HepG2 (cell line): ENCODE data around the gene TMEM256. TPM values are rescaled to one million over a fixed set of nuclear protein-coding genes. Genes with fewer than 3 reads are reported as not detected.

ENCODE experiments used
- CENPBD1 ChIP-seq: sonication (generic); formaldehyde crosslinking; IDR thresholded peaks from 2 replicates; pipeline ENCODE4 v1.8.0; 2022; ENCODE audit warnings: missing genetic modification reagents, low read depth, mild to moderate bottlenecking, borderline replicate concordance
- ERF ChIP-seq: IDR thresholded peaks from 2 replicates; pipeline ENCODE4 v1.6.1; 2018; ENCODE audit warnings: missing biosample characterization, missing genetic modification reagents
- FOXC1 ChIP-seq: sonication (generic); formaldehyde crosslinking; IDR thresholded peaks from 2 replicates; pipeline ENCODE4 v1.8.0; 2022; ENCODE audit warnings: mild to moderate bottlenecking, missing genetic modification reagents, borderline replicate concordance
- HDAC1 ChIP-seq: sonication (generic); formaldehyde crosslinking; IDR thresholded peaks from 2 replicates; pipeline ENCODE4 v1.5.1; 2020; ENCODE audit warnings: mild to moderate bottlenecking, missing genetic modification reagents
- HOXA3 ChIP-seq: sonication (generic); formaldehyde crosslinking; IDR thresholded peaks from 2 replicates; pipeline ENCODE4 v1.5.0; 2020; ENCODE audit warnings: missing genetic modification reagents
- KAT8 ChIP-seq: IDR thresholded peaks from 2 replicates; pipeline ENCODE4 v1.6.1; 2016; ENCODE audit warnings: missing genetic modification reagents, missing compliant biosample characterization
- MXD3 ChIP-seq: IDR thresholded peaks from 2 replicates; pipeline ENCODE4 v1.6.1; 2016; ENCODE audit warnings: mild to moderate bottlenecking, missing biosample characterization, missing genetic modification reagents
- PHF20 ChIP-seq: sonication (generic); formaldehyde crosslinking; IDR thresholded peaks from 2 replicates; pipeline ENCODE4 v1.5.0; 2020; ENCODE audit warnings: mild to moderate bottlenecking, missing genetic modification reagents
- POLR2AphosphoS5 ChIP-seq: IDR thresholded peaks from 2 replicates; pipeline ENCODE4 v1.6.1; 2012; ENCODE audit warnings: low read depth, low read length
- PREB ChIP-seq: sonication (generic); formaldehyde crosslinking; IDR thresholded peaks from 2 replicates; pipeline ENCODE4 v1.4.0; 2020; ENCODE audit warnings: missing genetic modification reagents
- SAP130 ChIP-seq: IDR thresholded peaks from 2 replicates; pipeline ENCODE4 v1.6.1; 2016; ENCODE audit warnings: low read depth
- SPEN ChIP-seq: sonication (generic); formaldehyde crosslinking; IDR thresholded peaks from 2 replicates; pipeline ENCODE4 v1.5.1; 2020; ENCODE audit warnings: low read depth, mild to moderate bottlenecking, missing genetic modification reagents
- TBX2 ChIP-seq: sonication (generic); formaldehyde crosslinking; IDR thresholded peaks from 2 replicates; pipeline ENCODE4 v1.5.0; 2020; ENCODE audit warnings: missing genetic modification reagents, mild to moderate bottlenecking, borderline replicate concordance
- WIZ ChIP-seq: sonication (generic); formaldehyde crosslinking; IDR thresholded peaks from 2 replicates; pipeline ENCODE4 v1.5.1; 2020; ENCODE audit warnings: mild to moderate bottlenecking, missing genetic modification reagents
- XRCC5 ChIP-seq: fragments of 200-400 bp; formaldehyde crosslinking; optimal IDR thresholded peaks from 2 replicates; pipeline ENCODE3; 2017; ENCODE audit warnings: mild to moderate bottlenecking, low read length
- ZBTB33 ChIP-seq: sonication (generic); formaldehyde crosslinking; IDR thresholded peaks from 2 replicates; pipeline ENCODE4 v1.4.0; 2020; ENCODE audit warnings: missing genetic modification reagents
- ZNF34 ChIP-seq: sonication (generic); formaldehyde crosslinking; IDR thresholded peaks from 2 replicates; pipeline ENCODE4 v1.4.0; 2020; ENCODE audit warnings: mild to moderate bottlenecking, missing genetic modification reagents, borderline replicate concordance
- ZNF784 ChIP-seq: sonication (generic); formaldehyde crosslinking; IDR thresholded peaks from 2 replicates; pipeline ENCODE4 v1.5.1; 2020; ENCODE audit warnings: missing genetic modification reagents, mild to moderate bottlenecking, borderline replicate concordance
- ZUFSP ChIP-seq: sonication (generic); formaldehyde crosslinking; IDR thresholded peaks from 2 replicates; pipeline ENCODE4 v1.9.0; 2021; ENCODE audit warnings: missing genetic modification reagents, mild to moderate bottlenecking, borderline replicate concordance
- polyA plus RNA-seq, 8 experiments: library from polyadenylated mRNA; depleted of rRNA in 3 of 8; stranded (reverse) in 7 of 8; unstranded in 1 of 8; fragments of >200 nt; fragmentation: Illumina TruSeq in 4 of 8; extraction: Trizol in 4 of 8; gene quantifications; 2 replicates each; pipeline versions ENCODE4 v1.2.1 to v1.2.3, GENCODE V29; 2011 to 2016; ENCODE audit warnings: low read depth in 4 of 8, missing spikeins in 1 of 8, mixed read lengths in 1 of 8; ENCODE audit not compliant: insufficient read depth in 1 of 8
- total RNA-seq, 5 experiments: library from RNA; depleted of rRNA; stranded (reverse); fragments of >200 nt; fragmentation: Illumina TruSeq; extraction: Trizol; gene quantifications; 2 replicates each; pipeline ENCODE4 v1.2.3, GENCODE V29; 2016; ENCODE audit warnings: low read depth in 1 of 5
- TF ChIP-seq, protein P1 (sequence below): sonication (generic); formaldehyde crosslinking; IDR thresholded peaks from 2 replicates; pipeline ENCODE4 v1.4.0; 2020; ENCODE audit warnings: missing genetic modification reagents
- TF ChIP-seq, protein P2 (sequence below): IDR thresholded peaks from 2 replicates; pipeline ENCODE4 v1.6.1; 2016; ENCODE audit warnings: low read depth, control low read depth

TMEM256 gene
- total and polyA plus RNA-seq, 2 of the 13 experiments (the other 11 are each of a cell fraction or from before 2014, with no cell fraction given): 231 to 252 TPM

DNA sequence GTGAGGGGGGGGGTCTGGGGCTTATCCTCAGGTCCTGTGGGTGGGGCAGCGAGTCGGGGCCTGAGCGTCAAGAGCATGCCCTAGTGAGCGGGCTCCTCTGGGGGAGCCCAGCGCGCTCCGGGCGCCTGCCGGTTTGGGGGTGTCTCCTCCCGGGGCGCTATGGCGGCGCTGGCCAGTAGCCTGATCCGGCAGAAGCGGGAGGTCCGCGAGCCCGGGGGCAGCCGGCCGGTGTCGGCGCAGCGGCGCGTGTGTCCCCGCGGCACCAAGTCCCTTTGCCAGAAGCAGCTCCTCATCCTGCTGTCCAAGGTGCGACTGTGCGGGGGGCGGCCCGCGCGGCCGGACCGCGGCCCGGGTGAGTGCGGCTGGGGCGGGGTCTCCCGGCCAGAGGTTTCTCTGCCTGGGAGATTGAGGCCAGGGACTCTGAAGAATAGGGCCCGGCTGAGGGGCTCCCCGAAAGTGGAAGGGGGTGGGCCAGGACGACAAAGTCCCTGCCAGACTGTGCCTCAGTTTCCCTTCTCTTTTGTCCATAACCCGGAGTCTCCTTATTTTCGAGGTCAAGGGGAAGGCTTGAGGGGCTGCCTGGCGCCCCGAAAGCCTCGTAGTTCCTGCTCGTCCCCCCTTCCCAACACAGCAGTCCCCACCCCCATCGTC lies 35.7 kb upstream of the TMEM256 start, which contains the start of gene FGF11 (continued):
- TF ChIP-seq MXD3 (CRISPR knock-in tag) (peak; percentile 58; the same call in 1 of the 2 replicates), SPEN (CRISPR knock-in tag) (0 out of 2 replicates have a peak, but pooled peaks have one; percentile 14), PREB (no peak), HDAC1 (CRISPR knock-in tag) (0 out of 2 replicates have a peak, but pooled peaks have one; percentile 11), WIZ (CRISPR knock-in tag) (0 out of 2 replicates have a peak, but pooled peaks have one; percentile 44), KAT8 (peak; percentile 14; the same call in 1 of the 2 replicates), FOXC1 (CRISPR knock-in tag) (no peak), ZNF34 (no peak), PHF20 (peak; percentile 23; the same call in 1 of the 2 replicates), SAP130 (CRISPR knock-in tag) (peak; percentile 7; the same call in 1 of the 2 replicates), ZBTB33 (CRISPR knock-in tag) (no peak), XRCC5 (no peak), TBX2 (CRISPR knock-in tag) (0 out of 2 replicates have a peak, but pooled peaks have one; percentile 17), ZUFSP (CRISPR knock-in tag) (no peak), HOXA3 (CRISPR knock-in tag) (0 out of 2 replicates have a peak, but pooled peaks have one; percentile 22), POLR2AphosphoS5 (peak; percentile 41; the same call in 1 of the 2 replicates), ERF (peak; percentile 54; the same call in 1 of the 2 replicates), CENPBD1 (CRISPR knock-in tag) (no peak), ZNF784 (CRISPR knock-in tag) (peak; percentile 49; the same call in 1 of the 2 replicates)
- TF ChIP-seq, protein P1, sequence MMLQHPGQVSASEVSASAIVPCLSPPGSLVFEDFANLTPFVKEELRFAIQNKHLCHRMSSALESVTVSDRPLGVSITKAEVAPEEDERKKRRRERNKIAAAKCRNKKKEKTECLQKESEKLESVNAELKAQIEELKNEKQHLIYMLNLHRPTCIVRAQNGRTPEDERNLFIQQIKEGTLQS: 0 out of 2 replicates have a peak, but pooled peaks have one; percentile 10
- TF ChIP-seq, protein P2, sequence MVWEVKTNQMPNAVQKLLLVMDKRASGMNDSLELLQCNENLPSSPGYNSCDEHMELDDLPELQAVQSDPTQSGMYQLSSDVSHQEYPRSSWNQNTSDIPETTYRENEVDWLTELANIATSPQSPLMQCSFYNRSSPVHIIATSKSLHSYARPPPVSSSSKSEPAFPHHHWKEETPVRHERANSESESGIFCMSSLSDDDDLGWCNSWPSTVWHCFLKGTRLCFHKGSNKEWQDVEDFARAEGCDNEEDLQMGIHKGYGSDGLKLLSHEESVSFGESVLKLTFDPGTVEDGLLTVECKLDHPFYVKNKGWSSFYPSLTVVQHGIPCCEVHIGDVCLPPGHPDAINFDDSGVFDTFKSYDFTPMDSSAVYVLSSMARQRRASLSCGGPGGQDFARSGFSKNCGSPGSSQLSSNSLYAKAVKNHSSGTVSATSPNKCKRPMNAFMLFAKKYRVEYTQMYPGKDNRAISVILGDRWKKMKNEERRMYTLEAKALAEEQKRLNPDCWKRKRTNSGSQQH (CRISPR knock-in tag): no peak
